Inferior parietal cortex (tissue), 1 donor: ENCODE measurements around the gene PRKCSH.
"Not testable (repeated sequence)": the region's sequence is repeated elsewhere in the genome, so short reads cannot be mapped to it uniquely, and the experiment has no call there.

Experiments used
- DNase-seq: peaks from one replicate; pipeline ENCODE4 v3.0.0-alpha.2; 2016; ENCODE audit errors: extremely low spot score

PRKCSH gene

DNA sequence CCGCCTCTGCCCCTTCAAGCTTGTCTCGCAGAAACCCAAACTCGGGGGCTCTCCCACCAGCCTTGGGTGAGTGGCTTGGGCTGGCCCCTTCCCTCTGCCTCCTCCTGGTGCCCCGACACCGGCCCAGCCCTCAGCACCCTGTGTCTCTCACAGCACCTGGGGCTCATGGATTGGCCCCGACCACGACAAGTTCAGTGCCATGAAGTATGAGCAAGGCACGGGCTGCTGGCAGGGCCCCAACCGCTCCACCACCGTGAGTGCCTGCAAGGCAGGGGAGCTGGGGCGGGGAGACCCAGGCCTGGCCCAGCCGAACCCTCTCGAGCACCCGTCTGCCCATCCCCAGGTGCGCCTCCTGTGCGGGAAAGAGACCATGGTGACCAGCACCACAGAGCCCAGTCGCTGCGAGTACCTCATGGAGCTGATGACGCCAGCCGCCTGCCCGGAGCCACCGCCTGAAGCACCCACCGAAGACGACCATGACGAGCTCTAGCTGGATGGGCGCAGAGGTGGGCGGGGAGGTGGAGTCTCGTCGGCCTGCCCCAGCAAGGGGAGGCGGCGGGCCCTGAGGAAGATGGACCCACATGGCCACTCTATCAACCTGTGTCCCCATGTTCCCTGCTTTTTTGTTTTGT, 13.6 kb downstream of the PRKCSH start:
- DNase-seq: no peak

DNA sequence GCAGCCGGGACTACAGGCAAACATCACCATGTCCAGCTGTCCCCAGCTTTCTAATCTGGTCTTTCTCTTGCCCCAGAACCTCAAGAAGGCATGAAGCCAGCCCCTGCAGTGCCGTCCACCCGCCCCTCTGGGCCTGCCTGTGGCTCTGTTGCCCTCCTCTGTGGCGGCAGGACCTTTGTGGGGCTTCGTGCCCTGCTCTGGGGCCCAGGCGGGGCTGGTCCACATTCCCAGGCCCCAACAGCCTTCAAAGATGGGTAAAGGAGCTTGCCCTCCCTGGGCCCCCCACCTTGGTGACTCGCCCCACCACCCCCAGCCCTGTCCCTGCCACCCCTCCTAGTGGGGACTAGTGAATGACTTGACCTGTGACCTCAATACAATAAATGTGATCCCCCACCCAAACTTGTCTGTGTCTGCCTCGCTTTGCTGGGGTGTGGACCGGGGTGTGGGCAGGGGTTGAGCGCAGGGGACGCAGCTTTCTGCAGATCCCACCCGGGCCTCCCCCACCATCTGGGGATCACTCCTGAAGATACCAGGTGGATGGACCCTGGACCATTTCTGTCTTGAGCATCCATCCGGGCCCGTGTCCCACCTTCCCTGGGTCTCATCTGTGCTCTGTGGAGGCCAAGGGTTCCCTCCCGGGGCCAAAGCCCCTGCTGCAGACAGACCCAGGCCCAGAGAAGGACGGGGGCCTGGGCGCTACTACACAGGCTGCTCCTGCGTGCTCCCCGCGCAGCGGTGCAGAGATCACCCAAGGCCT, 15.3 kb downstream of the PRKCSH start:
- DNase-seq: no peak

GRCh38 chr19:11451327-11451870, 16.0 kb downstream of the PRKCSH start:
- DNase-seq: no peak

DNA sequence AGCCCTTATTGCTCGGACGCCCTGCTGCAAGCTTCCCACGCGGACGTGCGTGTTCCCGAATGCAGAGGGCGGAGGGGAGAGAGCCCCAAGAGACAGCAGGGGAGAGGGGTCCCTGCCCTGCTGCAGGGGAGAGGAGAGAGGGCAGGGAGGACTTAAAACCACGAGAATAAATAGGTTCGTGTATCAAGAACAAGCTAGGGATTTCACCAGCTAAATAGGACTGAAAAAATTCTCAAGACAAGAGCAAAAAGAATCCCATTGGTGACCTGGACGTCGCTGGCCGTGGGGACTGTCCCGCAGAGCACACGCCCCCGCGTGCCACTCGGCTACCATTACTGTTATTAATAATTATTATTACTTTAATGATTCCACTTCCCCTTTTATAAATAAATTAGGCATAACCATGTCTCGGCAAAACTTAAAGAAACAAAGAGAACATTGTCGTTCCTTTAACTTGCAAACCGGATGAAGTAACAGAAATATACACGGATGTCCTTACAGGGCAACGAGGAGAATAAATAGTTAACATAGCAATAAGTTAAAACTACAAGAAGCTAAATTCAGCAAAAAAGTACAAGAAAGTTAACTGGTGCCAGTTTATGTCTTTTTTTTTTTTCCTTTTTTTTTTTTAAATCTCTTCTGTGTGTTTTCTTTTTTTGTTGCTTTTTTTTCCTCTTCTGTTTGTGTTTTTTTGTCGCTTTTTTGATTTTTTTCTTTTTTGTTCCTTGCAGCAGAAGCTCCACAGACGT, 16.6 kb downstream of the PRKCSH start:
- no peak for DNase-seq

DNA sequence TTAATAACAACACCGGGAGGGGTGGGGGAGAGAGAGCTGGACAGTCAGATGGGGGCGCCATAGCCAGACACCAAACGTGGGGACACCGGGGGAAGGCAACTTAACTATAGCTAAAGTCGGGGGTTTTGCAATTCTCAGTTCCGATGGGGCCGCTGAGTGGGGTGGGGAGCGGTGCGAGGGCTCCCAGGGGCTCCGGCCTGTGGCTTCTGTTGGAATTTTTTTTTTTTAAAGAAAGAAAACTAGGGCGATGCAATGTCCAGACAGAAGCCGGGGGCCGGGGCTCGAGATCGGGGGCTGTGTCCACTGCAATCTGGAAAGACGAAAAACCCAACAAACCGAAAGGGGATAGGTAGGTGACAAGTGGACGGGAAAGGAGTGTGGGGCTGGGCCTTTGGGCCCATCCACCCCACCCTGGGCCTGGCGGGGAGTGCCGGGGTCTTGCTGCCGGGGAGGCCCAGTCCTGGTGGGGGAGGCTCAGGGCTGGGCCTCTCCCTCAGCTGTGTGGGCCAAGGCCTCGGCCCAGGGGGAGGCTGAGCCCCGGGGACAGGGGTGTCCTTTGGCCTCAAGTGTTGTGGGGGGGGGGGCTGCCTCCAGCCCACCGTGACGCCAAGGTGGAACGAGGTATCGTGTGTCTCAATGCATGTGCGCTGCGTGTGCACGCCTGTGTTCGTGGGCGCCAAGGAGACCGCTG, 17.3 kb downstream of the PRKCSH start:
- no peak for DNase-seq

DNA sequence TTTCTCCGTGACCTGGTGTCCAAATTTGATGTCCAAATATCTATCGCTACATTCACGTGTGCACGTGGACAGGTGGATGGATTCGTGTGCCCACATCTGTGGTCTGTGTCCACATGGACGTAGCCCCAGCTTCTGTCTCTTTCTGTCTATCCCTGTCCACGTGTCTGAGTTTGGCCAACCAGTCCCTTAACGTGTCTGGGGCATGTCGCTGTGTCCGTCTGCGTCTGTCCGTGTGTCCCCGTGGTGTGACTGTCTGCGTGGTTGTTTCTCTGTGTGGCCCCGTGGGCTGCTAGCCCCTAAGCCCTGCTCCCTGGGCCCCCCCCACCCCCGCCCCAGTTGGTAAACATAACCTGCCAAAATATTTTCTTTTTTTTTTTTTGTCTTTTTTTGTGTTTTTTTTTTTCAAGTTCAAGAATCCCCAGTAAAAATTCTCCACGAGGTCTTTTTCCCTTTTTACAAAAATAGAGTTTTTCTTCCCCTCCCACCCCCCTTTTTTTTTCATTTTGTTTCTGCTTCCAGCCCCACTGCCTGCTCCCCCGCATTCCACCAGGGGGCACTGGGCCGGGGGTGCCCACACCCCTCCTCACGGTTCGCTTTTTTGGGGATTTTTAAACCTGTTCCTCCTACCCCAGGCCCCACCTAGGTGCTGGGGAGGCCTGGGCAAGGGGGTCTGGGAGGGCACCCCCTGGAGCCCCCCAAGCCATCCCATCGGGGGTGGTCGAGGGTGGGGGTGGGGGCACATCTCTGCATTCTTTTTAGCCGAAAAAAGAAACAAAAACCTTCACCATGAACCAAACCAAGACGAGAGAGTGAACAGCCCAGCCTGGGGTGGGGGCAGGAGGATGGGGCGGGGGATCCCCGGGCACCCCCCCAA, 18.3 kb downstream of the PRKCSH start:
- no peak for DNase-seq

GRCh38 chr19:11455233-11455554, 19.8 kb downstream of the PRKCSH start:
- DNase-seq: not testable (repeated sequence)

- no peak for DNase-seq
Measured at GRCh38 chr19:11456659-11457058, 21.2 kb downstream of the PRKCSH start.

GRCh38 chr19:11457115-11457514, 21.7 kb downstream of the PRKCSH start:
- DNase-seq: peak; percentile 65

GRCh38 chr19:11457831-11458230, 22.4 kb downstream of the PRKCSH start:
- no peak for DNase-seq

DNA sequence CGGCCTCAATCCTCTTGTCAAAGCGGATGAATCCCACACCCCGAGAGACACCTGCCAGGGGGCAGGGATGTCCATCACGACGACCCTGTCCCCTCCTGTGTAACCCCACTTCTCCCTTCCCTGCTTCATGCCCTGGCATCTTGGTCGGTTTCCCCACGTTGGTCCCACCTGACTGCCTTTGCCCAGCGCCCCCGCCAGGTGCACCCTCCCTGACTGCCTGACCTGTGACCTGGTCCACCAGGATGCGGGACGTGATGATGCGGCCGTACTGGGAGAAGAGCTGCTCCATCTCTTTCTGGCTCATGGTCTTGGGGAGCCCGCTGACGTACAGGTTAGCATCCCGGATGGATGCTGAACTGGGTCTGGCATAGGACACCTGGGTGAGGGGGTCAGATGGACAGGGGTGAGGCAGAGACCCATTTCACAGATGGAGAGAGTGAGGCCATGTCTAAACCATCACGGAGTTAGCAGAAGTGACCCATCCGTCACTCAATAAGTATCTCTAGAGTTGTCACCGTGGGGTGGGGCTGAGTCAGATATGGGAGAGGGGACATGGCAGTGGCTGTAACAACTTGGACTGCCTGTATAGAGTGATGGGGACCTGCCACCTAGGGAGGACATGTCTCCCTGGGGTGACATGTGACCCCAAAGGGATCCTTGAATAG, 22.9 kb downstream of the PRKCSH start:
- no peak for DNase-seq

DNA sequence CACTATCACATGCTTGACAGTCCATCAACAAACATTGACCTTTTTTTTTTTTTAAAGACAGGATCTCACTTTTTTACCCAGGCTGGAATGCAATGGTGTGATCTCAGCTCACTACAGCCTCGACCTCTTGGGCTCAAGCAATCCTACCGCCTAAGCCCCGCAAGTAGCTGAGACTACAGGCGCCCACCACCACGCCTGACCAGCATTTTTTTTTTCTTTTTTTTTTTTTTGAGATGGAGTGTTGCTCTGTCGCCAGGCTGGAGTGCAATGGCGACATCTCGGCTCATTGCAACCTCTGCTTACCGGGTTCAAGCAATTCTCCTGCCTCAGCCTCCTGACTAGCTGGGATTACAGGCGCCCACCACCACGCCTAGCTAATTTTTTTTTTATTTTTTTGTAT, 23.5 kb downstream of the PRKCSH start:
- DNase-seq: not testable (repeated sequence)

DNA sequence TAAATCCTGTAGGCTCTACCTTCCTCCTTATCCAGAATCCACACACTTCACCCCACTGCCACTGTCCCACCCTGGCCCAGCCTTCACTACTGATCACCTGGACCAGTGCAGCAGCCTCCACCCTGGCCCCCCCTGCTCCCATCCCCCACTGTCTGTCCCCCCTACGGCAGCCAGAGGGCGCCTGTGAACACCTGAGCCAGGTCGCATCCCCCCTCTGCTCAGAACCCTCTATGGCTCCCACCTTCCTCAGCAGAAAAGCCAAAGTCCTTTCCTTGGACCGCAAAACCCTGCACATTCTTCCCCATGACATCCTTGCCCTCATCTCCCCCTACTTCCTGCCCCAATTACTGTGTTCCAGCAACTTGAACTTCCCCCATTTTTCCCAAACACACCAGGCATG, 24.8 kb downstream of the PRKCSH start:
- no peak for DNase-seq

- no peak for DNase-seq
Measured at GRCh38 chr19:11461453-11461852, 26.0 kb downstream of the PRKCSH start.

GRCh38 chr19:11463391-11463790, 28.0 kb downstream of the PRKCSH start:
- no peak for DNase-seq

DNA sequence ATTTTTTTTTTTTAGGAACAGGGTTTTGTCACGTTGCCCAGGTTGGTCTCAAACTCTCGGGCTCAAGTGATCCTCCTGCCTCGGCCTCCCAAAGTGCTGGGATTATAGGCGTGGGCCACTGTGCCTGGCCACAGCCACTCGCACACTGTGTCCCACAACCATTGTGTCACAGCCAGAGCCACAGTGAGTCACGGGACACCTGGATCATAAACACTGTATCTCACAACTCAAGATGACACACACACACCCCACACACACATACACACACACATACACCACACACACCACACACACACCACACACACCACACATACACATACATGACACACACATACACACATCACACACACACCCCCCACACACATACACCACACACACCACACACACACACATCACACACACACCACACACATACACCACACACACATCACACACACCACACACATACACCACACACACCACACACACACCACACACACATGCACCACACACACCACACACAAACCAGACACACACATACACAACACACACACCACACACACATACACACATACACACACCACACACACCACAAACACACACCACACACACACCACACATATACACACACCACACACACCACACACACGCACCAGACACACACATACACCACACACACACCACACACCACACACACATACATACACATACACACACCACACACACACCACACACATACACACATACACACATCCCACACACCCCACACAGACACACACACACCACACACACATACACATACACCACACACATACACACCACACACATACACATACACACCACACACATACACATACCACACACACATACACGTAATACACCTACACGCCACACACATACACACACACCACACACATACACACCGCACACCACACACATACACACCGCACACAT, 29.2 kb downstream of the PRKCSH start:
- DNase-seq: no peak

GRCh38 chr19:11465600-11465999, 30.2 kb downstream of the PRKCSH start:
- no peak for DNase-seq

GRCh38 chr19:11468266-11468845, 32.9 kb downstream of the PRKCSH start:
- not testable (repeated sequence) for DNase-seq

- no peak for DNase-seq
Measured at GRCh38 chr19:11473725-11474124, 38.3 kb downstream of the PRKCSH start.
